Osteocyte (in vitro differentiated cells): ENCODE data around the gene LKAAEAR1. TPM values are rescaled to one million over a fixed set of nuclear protein-coding genes. Genes with fewer than 3 reads are reported as not detected.

Experiments
- DNase-seq: peaks from one replicate; pipeline ENCODE4 v3.0.0; 2021; ENCODE audit warnings: mixed read lengths; ENCODE audit not compliant: unreplicated experiment; ENCODE audit errors: extremely low spot score
- H3K27ac Mint-ChIP-seq: one replicate; pipeline ENCODE4 v1.8.0; 2021; ENCODE audit warnings: mild to moderate bottlenecking, mixed read lengths; ENCODE audit not compliant: unreplicated experiment
- H3K27me3 Mint-ChIP-seq: one replicate; pipeline ENCODE4 v1.8.0; 2021; ENCODE audit warnings: mixed read lengths; ENCODE audit not compliant: unreplicated experiment
- H3K36me3 Mint-ChIP-seq: one replicate; pipeline ENCODE4 v1.8.0; 2021; ENCODE audit warnings: mixed read lengths; ENCODE audit not compliant: unreplicated experiment
- H3K4me1 Mint-ChIP-seq: one replicate; pipeline ENCODE4 v1.8.0; 2021; ENCODE audit warnings: mixed read lengths; ENCODE audit not compliant: unreplicated experiment
- H3K4me3 Mint-ChIP-seq: one replicate; pipeline ENCODE4 v1.8.0; 2021; ENCODE audit warnings: mild to moderate bottlenecking, moderate library complexity, mixed read lengths; ENCODE audit not compliant: unreplicated experiment
- H3K9me3 Mint-ChIP-seq: one replicate; pipeline ENCODE4 v1.8.0; 2021; ENCODE audit warnings: mixed read lengths; ENCODE audit not compliant: unreplicated experiment
- CTCF ChIP-seq: fragments of 200-600 bp; sonication (generic); IDR thresholded peaks from 2 replicates; pipeline ENCODE4 v1.5.0; 2021; ENCODE audit warnings: antibody characterized with exemption, mild to moderate bottlenecking, moderate library complexity
- total RNA-seq: library from RNA; stranded (reverse); gene quantifications from 2 replicates; pipeline ENCODE4 v1.2.1, GENCODE V29; 2021

LKAAEAR1 gene
- total RNA-seq, 1 donor from 2014 or later, result not detected

GRCh38 chr20:64057628-64058498 is 26.3 kb downstream of the LKAAEAR1 start:
- H3K9me3 Mint-ChIP-seq, result no peaks in the 10 kb centered on the region
- peak; percentile 90 for TF ChIP-seq CTCF
- H3K27ac Mint-ChIP-seq, result peak overlapping the region; percentile 40
- H3K4me1 Mint-ChIP-seq, result peaks cover 48% of the 10 kb centered on the region
- H3K4me3 Mint-ChIP-seq, result no peak overlapping the region
- no peaks in the 10 kb centered on the region for H3K27me3 Mint-ChIP-seq
- H3K36me3 Mint-ChIP-seq, result no peaks in the 10 kb centered on the region
- DNase-seq, result peak; percentile 90

DNA sequence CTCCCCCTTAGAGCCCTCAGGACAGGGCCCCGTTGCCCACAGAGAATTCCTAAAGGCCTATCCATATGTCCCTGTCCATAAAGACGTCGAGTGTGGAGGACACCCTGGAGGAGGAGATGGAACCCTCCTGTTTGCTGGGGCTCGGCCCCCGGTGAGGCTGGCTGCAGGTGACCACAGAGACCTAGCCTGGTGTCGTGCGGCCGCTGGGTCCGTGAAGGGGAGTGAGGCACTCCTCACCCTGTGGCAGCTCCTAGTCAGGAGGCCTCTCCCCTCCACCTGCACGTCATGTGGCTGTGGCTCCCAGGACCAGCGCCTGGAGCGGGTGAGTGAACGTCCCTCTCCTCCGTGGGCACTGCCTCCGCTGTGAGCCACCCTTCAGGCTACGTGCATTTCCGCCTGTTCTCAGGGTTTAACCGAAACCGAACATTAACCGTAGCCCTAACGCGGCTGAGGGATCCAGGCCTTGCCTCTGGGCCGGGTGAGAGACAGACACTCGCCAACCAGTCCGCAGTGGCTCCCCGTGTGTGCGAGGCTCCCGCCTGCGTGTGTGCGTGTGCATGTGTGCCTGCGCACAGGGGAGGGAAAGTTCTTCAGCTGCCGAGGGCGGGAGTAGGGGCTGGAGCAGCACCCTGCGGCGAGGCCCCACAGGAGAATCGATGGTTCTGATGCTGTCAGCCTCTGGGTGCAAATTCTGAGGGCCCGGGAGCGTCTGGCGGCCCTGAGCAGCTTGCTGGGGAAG is 27.1 kb downstream of the LKAAEAR1 start:
- TF ChIP-seq CTCF, result no peak
- no peak overlapping the region for H3K27ac Mint-ChIP-seq
- no peaks in the 10 kb centered on the region for H3K9me3 Mint-ChIP-seq
- H3K36me3 Mint-ChIP-seq, result no peaks in the 10 kb centered on the region
- no peak overlapping the region for H3K4me3 Mint-ChIP-seq
- no peaks in the 10 kb centered on the region for H3K27me3 Mint-ChIP-seq
- H3K4me1 Mint-ChIP-seq, result peaks cover 48% of the 10 kb centered on the region
- no peak for DNase-seq

GRCh38 chr20:64056639-64056888 is 27.6 kb downstream of the LKAAEAR1 start:
- Mint-ChIP-seq H3K27me3 (no peaks in the 10 kb centered on the region), H3K4me1 (peaks cover 48% of the 10 kb centered on the region), H3K9me3 (no peaks in the 10 kb centered on the region), H3K36me3 (no peaks in the 10 kb centered on the region), H3K27ac (no peak overlapping the region), H3K4me3 (no peak overlapping the region)
- DNase-seq, result no peak
- no peak for TF ChIP-seq CTCF

DNA sequence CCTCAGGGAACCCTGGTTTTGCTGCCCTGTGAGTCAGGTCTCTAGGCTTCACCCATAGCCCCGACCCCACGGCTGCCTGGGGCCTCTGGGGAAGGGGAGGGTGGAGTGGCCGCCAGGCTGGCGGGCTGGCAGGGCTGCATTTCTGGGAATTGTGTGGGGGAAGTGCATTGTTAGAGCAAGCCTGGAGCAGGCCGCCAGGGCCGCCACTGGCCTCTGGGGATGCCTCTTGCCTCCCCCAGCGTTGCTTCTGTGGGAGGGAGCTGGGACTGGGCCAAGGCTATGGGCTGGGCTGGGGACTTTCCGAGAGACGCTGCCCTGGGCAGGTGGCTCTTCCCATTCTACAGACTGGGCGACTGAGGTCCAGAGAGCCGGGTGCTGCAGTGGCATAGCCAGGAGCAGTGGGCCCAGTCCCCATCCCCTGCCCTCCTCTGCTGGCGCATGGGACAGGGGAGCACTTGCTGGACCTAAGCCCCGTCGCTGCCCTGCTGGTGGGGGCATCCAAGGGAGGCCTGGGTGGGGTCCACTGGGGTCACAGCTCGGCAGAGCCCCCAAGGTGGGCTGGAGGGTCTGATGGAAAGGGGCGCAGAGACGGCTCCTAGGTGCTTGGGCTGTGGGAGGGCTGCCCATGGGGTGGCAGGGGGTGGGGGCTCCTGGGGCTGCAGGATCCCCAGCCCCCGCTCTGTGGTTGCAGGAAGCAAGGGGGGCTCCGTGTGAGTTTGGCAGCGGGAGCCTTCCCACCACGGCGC is 28.1 kb downstream of the LKAAEAR1 start:
- H3K27me3 Mint-ChIP-seq, result no peaks in the 10 kb centered on the region
- H3K4me3 Mint-ChIP-seq, result no peak overlapping the region
- no peaks in the 10 kb centered on the region for H3K36me3 Mint-ChIP-seq
- no peaks in the 10 kb centered on the region for H3K9me3 Mint-ChIP-seq
- no peak for DNase-seq
- H3K4me1 Mint-ChIP-seq, result peaks cover 48% of the 10 kb centered on the region
- no peak for TF ChIP-seq CTCF
- H3K27ac Mint-ChIP-seq, result peak overlapping the region; percentile 64
